Hepatocyte (in vitro differentiated cells): Measurements from ENCODE around the gene MAP4. TPM values are rescaled to one million over a fixed set of nuclear protein-coding genes. Genes with fewer than 3 reads are reported as not detected.

Experiments used
- DNase-seq: peaks from one replicate; pipeline ENCODE4 v3.0.0-alpha.2; 2016; ENCODE audit warnings: low spot score
- H2AFZ ChIP-seq: fragments of 200-600 bp; sonication (generic); 2 replicates; pipeline ENCODE4 v1.6.0; 2016; ENCODE audit warnings: antibody characterized with exemption, mild to moderate bottlenecking
- H3K27ac ChIP-seq: fragments of 200-600 bp; sonication (generic); 2 replicates; pipeline ENCODE4 v1.5.1; 2016; ENCODE audit warnings: mild to moderate bottlenecking
- H3K27me3 ChIP-seq: fragments of 200-600 bp; sonication (generic); 2 replicates; pipeline ENCODE4 v1.6.1; 2016
- H3K36me3 ChIP-seq: fragments of 200-600 bp; sonication (generic); replicated peaks from 2 replicates; pipeline ENCODE4 v1.5.1; 2016; ENCODE audit warnings: low read depth; ENCODE audit not compliant: insufficient read depth
- H3K4me1 ChIP-seq: fragments of 200-600 bp; sonication (generic); 2 replicates; pipeline ENCODE4 v1.5.1; 2016; ENCODE audit warnings: mild to moderate bottlenecking, moderate library complexity; ENCODE audit not compliant: insufficient read depth
- H3K4me2 ChIP-seq: fragments of 200-600 bp; sonication (generic); 2 replicates; pipeline ENCODE4 v1.6.0; 2016
- H3K4me3 ChIP-seq: fragments of 200-600 bp; sonication (generic); 2 replicates; pipeline ENCODE4 v1.5.1; 2016; ENCODE audit warnings: mild to moderate bottlenecking
- H3K79me2 ChIP-seq: fragments of 200-600 bp; sonication (generic); 2 replicates; pipeline ENCODE4 v1.6.0; 2017; ENCODE audit warnings: mild to moderate bottlenecking
- H3K9me2 ChIP-seq: fragments of 200-600 bp; sonication (generic); replicated peaks from 2 replicates; pipeline ENCODE4 v1.6.0; 2017; ENCODE audit warnings: mild to moderate bottlenecking; ENCODE audit not compliant: insufficient read depth
- H3K9me3 ChIP-seq: fragments of 200-600 bp; sonication (generic); 2 replicates; pipeline ENCODE4 v1.5.1; 2016; ENCODE audit warnings: low read depth, mild to moderate bottlenecking
- H4K20me1 ChIP-seq: fragments of 200-600 bp; sonication (generic); 2 replicates; pipeline ENCODE4 v1.6.0; 2016; ENCODE audit warnings: mild to moderate bottlenecking; ENCODE audit not compliant: insufficient read depth, poor library complexity, severe bottlenecking
- CTCF ChIP-seq: fragments of 200-600 bp; sonication (generic); IDR thresholded peaks from 2 replicates; pipeline ENCODE4 v1.5.1; 2016; ENCODE audit warnings: antibody characterized with exemption, mild to moderate bottlenecking; ENCODE audit not compliant: poor library complexity
- EZH2 ChIP-seq: fragments of 200-600 bp; sonication (generic); IDR thresholded peaks from 2 replicates; pipeline ENCODE4 v1.6.1; 2016; ENCODE audit warnings: antibody characterized with exemption, mild to moderate bottlenecking, borderline replicate concordance
- EZH2phosphoT487 ChIP-seq: fragments of 200-600 bp; sonication (generic); IDR thresholded peaks from one replicate; pipeline ENCODE4 v1.6.1; 2018; ENCODE audit warnings: antibody characterized with exemption, mild to moderate bottlenecking, low read depth, moderate library complexity; ENCODE audit not compliant: unreplicated experiment, severe bottlenecking
- WGBS: methylation state at CpG from one replicate; pipeline ENCODE4 v1.1.6; 2016; ENCODE audit warnings: low lambda C conversion rate; ENCODE audit errors: missing lambda C conversion rate; 5-methylcytosine and 5-hydroxymethylcytosine counted together
- polyA plus RNA-seq: library from polyadenylated mRNA; unstranded; fragments of >200 nt; fragmentation: Nextera tagmentation; extraction: Ambion mirVana; gene quantifications from 2 replicates; pipeline ENCODE4 v1.2.1, GENCODE V29; 2016
- total RNA-seq: library from RNA; depleted of rRNA; stranded (reverse); fragments of >200 nt; gene quantifications from 2 replicates; pipeline ENCODE4 v1.2.3, GENCODE V29; 2014

MAP4 gene
- total and polyA plus RNA-seq, 2 experiments from 2014 or later = 85.5 to 91.3 TPM

- no peaks in the 10 kb centered on the region for H3K27me3 ChIP-seq
- no peak overlapping the region for H3K4me2 ChIP-seq
- no peaks in the 10 kb centered on the region for H3K9me3 ChIP-seq
- WGBS = 97% methylated on average over 1 of the region's 1 CpG
- no peak overlapping the region for H3K4me3 ChIP-seq
- H3K27ac ChIP-seq = no peak overlapping the region
- no peaks in the 10 kb centered on the region for H3K4me1 ChIP-seq
- TF ChIP-seq EZH2phosphoT487 = no peak
- TF ChIP-seq EZH2 = no peak
- TF ChIP-seq CTCF = no peak
- no peak overlapping the region for H2AFZ ChIP-seq
- H3K36me3 ChIP-seq = no peaks in the 10 kb centered on the region
- H4K20me1 ChIP-seq = peaks cover 16% of the 10 kb centered on the region
- no peaks in the 10 kb centered on the region for H3K9me2 ChIP-seq
- no peak for DNase-seq
- peaks cover 62% of the 10 kb centered on the region for H3K79me2 ChIP-seq
These were observed 37.1 kb downstream of the MAP4 start for GRCh38 chr3:47979070-47979469.

- DNase-seq = no peak
- no peak for TF ChIP-seq EZH2
- no peak for TF ChIP-seq CTCF
- no peak for TF ChIP-seq EZH2phosphoT487
- Histone ChIP-seq H3K4me2 (no peak overlapping the region), H2AFZ (no peak overlapping the region), H3K27ac (no peak overlapping the region), H3K9me2 (no peaks in the 10 kb centered on the region), H3K36me3 (no peaks in the 10 kb centered on the region), H4K20me1 (peaks cover 12% of the 10 kb centered on the region), H3K4me1 (no peaks in the 10 kb centered on the region), H3K79me2 (peaks cover 57% of the 10 kb centered on the region), H3K27me3 (no peaks in the 10 kb centered on the region), H3K4me3 (no peak overlapping the region), H3K9me3 (no peaks in the 10 kb centered on the region)
- WGBS = 98% methylated on average over 8 of the region's 8 CpGs
These were observed 37.8 kb downstream of the MAP4 start for GRCh38 chr3:47978386-47978785.

GRCh38 chr3:47976135-47976732 is 40.0 kb downstream of the MAP4 start:
- no peaks in the 10 kb centered on the region for H3K9me2 ChIP-seq
- no peak for TF ChIP-seq EZH2
- DNase-seq = no peak
- no peak overlapping the region for H3K4me3 ChIP-seq
- WGBS = 96% methylated on average over 3 of the region's 3 CpGs
- H3K9me3 ChIP-seq = no peaks in the 10 kb centered on the region
- H4K20me1 ChIP-seq = peaks cover 3% of the 10 kb centered on the region
- H3K4me2 ChIP-seq = no peak overlapping the region
- H3K27ac ChIP-seq = no peak overlapping the region
- H3K36me3 ChIP-seq = no peaks in the 10 kb centered on the region
- no peak overlapping the region for H2AFZ ChIP-seq
- H3K4me1 ChIP-seq = no peaks in the 10 kb centered on the region
- peaks cover 47% of the 10 kb centered on the region for H3K79me2 ChIP-seq
- no peaks in the 10 kb centered on the region for H3K27me3 ChIP-seq

GRCh38 chr3:47974974-47975470 is 41.2 kb downstream of the MAP4 start:
- Histone ChIP-seq H3K27me3 (no peaks in the 10 kb centered on the region), H3K9me3 (no peaks in the 10 kb centered on the region), H3K4me1 (no peaks in the 10 kb centered on the region), H3K27ac (no peak overlapping the region), H3K9me2 (no peaks in the 10 kb centered on the region), H3K36me3 (no peaks in the 10 kb centered on the region), H4K20me1 (no peaks in the 10 kb centered on the region), H3K4me3 (no peak overlapping the region), H3K79me2 (peaks cover 43% of the 10 kb centered on the region), H2AFZ (no peak overlapping the region), H3K4me2 (no peak overlapping the region)
- DNase-seq = no peak
- 88% methylated on average over 4 of the region's 4 CpGs for WGBS
- no peak for TF ChIP-seq CTCF
- TF ChIP-seq EZH2phosphoT487 = no peak
- no peak for TF ChIP-seq EZH2
